ENCODE data around the gene COMMD1. TPM values are rescaled to one million over a fixed set of nuclear protein-coding genes. Genes with fewer than 3 reads are reported as not detected.
"Not testable (repeated sequence)": the region's sequence is repeated elsewhere in the genome, so short reads cannot be mapped to it uniquely, and the experiment has no call there.

Gene COMMD1
- total and polyA plus RNA-seq, 9 donors, result 25.4 to 48.8 (median 33.3) TPM

- DNase-seq, result no peak
- no peaks in the 10 kb centered on the region for H3K9me3 ChIP-seq
- no peak for TF ChIP-seq POLR2A (IDR thresholded peaks at IDR 0.05)
- TF ChIP-seq EP300 (IDR thresholded peaks at IDR 0.05), result no peak
- TF ChIP-seq CTCF (IDR thresholded peaks at IDR 0.05), result no peak
- no peaks in the 10 kb centered on the region for H3K27me3 ChIP-seq
- H3K4me3 ChIP-seq, result no peak overlapping the region
- intact Hi-C loops (cut with DNase I), result no loop called here
- no peak overlapping the region for H3K27ac ChIP-seq
- H3K36me3 ChIP-seq, result no peaks in the 10 kb centered on the region
- H3K4me1 ChIP-seq (ENCODE audit: insufficient read depth), result no peaks in the 10 kb centered on the region
Observed at GRCh38 chr2:62143696-62144095, 238.2 kb downstream of the COMMD1 start.

GRCh38 chr2:62144689-62145477 lies 239.4 kb downstream of the COMMD1 start:
- DNase-seq, result no peak
- no peaks in the 10 kb centered on the region for H3K27me3 ChIP-seq
- WGBS, 3 donors, result 96 to 99% (median 98%) methylated on average over 5 of the region's 5 CpGs
- no peaks in the 10 kb centered on the region for H3K4me1 ChIP-seq (ENCODE audit: insufficient read depth)
- no peaks in the 10 kb centered on the region for H3K36me3 ChIP-seq
- no peak for TF ChIP-seq POLR2A (IDR thresholded peaks at IDR 0.05)
- TF ChIP-seq EP300 (IDR thresholded peaks at IDR 0.05), result no peak
- intact Hi-C loops (cut with DNase I), result no loop called here
- no peak overlapping the region for H3K27ac ChIP-seq
- no peak overlapping the region for H3K4me3 ChIP-seq
- H3K9me3 ChIP-seq, result no peaks in the 10 kb centered on the region

- H3K4me1 ChIP-seq (ENCODE audit: insufficient read depth), result no peaks in the 10 kb centered on the region
- intact Hi-C loops (cut with DNase I), result no loop called here
- no peak for TF ChIP-seq EP300 (IDR thresholded peaks at IDR 0.05)
- TF ChIP-seq CTCF (IDR thresholded peaks at IDR 0.05), result no peak
- TF ChIP-seq POLR2A (IDR thresholded peaks at IDR 0.05), result no peak
- H3K36me3 ChIP-seq, result no peaks in the 10 kb centered on the region
- no peak overlapping the region for H3K4me3 ChIP-seq
- no peaks in the 10 kb centered on the region for H3K9me3 ChIP-seq
- DNase-seq, result no peak
- no peak overlapping the region for H3K27ac ChIP-seq
- WGBS, 3 donors, result 93 to 96% (median 96%) methylated on average over 5 of the region's 5 CpGs
- H3K27me3 ChIP-seq, result no peaks in the 10 kb centered on the region
Observed at GRCh38 chr2:62145478-62146100, 240.1 kb downstream of the COMMD1 start.

GRCh38 chr2:62146790-62147189 lies 241.3 kb downstream of the COMMD1 start:
- H3K4me3 ChIP-seq; DNase-seq; H3K27me3 ChIP-seq; intact Hi-C loops (cut with DNase I); H3K9me3 ChIP-seq; H3K27ac ChIP-seq; H3K4me1 ChIP-seq (ENCODE audit: insufficient read depth); H3K36me3 ChIP-seq: not testable (repeated sequence)
- 92 to 96% (median 94%) methylated on average over 7 of the region's 7 CpGs for WGBS, 3 donors

GRCh38 chr2:62147610-62148301 lies 242.3 kb downstream of the COMMD1 start:
- Histone ChIP-seq H3K4me3 (no peak overlapping the region), H3K4me1 (ENCODE audit: insufficient read depth) (no peaks in the 10 kb centered on the region), H3K27me3 (no peaks in the 10 kb centered on the region), H3K9me3 (no peaks in the 10 kb centered on the region), H3K27ac (no peak overlapping the region), H3K36me3 (no peaks in the 10 kb centered on the region)
- no peak for TF ChIP-seq POLR2A (IDR thresholded peaks at IDR 0.05)
- intact Hi-C loops (cut with DNase I), result no loop called here
- 82 to 92% (median 87%) methylated on average over 4 of the region's 4 CpGs for WGBS, 3 donors
- DNase-seq, result no peak

GRCh38 chr2:62149708-62150107 lies 244.2 kb downstream of the COMMD1 start:
- Histone ChIP-seq H3K4me1 (ENCODE audit: insufficient read depth) (no peaks in the 10 kb centered on the region), H3K9me3 (no peaks in the 10 kb centered on the region), H3K27me3 (no peaks in the 10 kb centered on the region), H3K36me3 (no peaks in the 10 kb centered on the region), H3K27ac (no peak overlapping the region), H3K4me3 (no peak overlapping the region)
- intact Hi-C loops (cut with DNase I), result no loop called here
- no peak for DNase-seq
- TF ChIP-seq POLR2A (IDR thresholded peaks at IDR 0.05) (no peak), EP300 (IDR thresholded peaks at IDR 0.05) (no peak), CTCF (IDR thresholded peaks at IDR 0.05) (no peak)

Data from ovary (tissue), 9 donors.